Spleen (tissue), 7 donors: ENCODE data around the gene YAE1.

Experiments used
- POLR2A ChIP-seq, 3 donors: fragments of 450-650 bp; IDR thresholded peaks; one replicate each; pipeline ENCODE4 v1.5.1; 2017; ENCODE audit warnings: antibody characterized with exemption in 3 of 3, mild to moderate bottlenecking in 1 of 3
- POLR2AphosphoS5 ChIP-seq, 3 donors: sonication (generic); formaldehyde crosslinking; IDR thresholded peaks; one replicate each; pipeline ENCODE4 v1.5.1; 2017; ENCODE audit warnings: antibody characterized with exemption in 3 of 3
- TF ChIP-seq, protein P1 (sequence below), 11 experiments: fragments of 200-600 bp in 7 of 11; fragments of 450-650 bp in 4 of 11; sonication (generic) in 4 of 11; IDR thresholded peaks in 8 of 11; conservative IDR thresholded peaks in 3 of 11; 1 replicate in 7 of 11; 2 replicates in 4 of 11; pipeline versions ENCODE4 v1.4.0 to v1.8.0; 2016 to 2021; ENCODE audit warnings: antibody characterized with exemption in 11 of 11, inconsistent platforms in 4 of 11, mild to moderate bottlenecking in 1 of 11
- donor health status: DM: no; HTN: no; CAD: no; lungs with moderate emphysema.
- donor health status: DM: no; HTN: no; CAD: no.
- donor health status: DM: no; HTN: no; CAD: no.

DNA sequence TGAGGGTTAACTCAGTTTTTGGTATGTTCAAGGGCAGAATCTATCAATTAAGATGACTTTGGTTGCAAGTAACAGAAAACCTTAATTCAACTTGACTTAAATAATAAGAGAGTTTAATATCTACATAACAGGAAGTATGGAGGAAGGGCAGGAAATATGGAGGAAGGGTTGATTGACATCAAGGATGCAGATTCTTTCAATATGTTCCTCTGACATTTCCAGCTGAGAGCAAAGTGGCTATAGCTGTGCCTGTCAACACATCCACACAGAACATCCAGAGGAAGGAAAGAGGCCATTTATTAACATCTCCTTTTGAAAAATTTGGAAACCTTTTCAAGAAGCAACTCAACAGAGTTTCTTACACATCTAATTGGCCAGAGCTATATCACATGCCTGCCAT, 37.7 kb downstream of the YAE1 start:
- TF ChIP-seq, protein P1, sequence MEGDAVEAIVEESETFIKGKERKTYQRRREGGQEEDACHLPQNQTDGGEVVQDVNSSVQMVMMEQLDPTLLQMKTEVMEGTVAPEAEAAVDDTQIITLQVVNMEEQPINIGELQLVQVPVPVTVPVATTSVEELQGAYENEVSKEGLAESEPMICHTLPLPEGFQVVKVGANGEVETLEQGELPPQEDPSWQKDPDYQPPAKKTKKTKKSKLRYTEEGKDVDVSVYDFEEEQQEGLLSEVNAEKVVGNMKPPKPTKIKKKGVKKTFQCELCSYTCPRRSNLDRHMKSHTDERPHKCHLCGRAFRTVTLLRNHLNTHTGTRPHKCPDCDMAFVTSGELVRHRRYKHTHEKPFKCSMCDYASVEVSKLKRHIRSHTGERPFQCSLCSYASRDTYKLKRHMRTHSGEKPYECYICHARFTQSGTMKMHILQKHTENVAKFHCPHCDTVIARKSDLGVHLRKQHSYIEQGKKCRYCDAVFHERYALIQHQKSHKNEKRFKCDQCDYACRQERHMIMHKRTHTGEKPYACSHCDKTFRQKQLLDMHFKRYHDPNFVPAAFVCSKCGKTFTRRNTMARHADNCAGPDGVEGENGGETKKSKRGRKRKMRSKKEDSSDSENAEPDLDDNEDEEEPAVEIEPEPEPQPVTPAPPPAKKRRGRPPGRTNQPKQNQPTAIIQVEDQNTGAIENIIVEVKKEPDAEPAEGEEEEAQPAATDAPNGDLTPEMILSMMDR (IDR thresholded peaks at IDR 0.05 in 8 of 11, conservative IDR thresholded peaks at IDR 0.05 in 3 of 11): no peak
- no peak for TF ChIP-seq POLR2AphosphoS5 (IDR thresholded peaks at IDR 0.05)
- TF ChIP-seq POLR2A (IDR thresholded peaks at IDR 0.05): no peak
